Endothelial cell of umbilical vein (primary cell): ENCODE measurements around the gene RPP40. TPM values are rescaled to one million over a fixed set of nuclear protein-coding genes. Genes with fewer than 3 reads are reported as not detected.

Experiments used
- BruUV-seq: library from RNA; stranded (reverse); fragments of 400-500 nt; replicated peaks from 2 replicates; lab custom pipeline; 2021; lab: Mats Ljungman, UMichigan
- CTCF ChIA-PET: fragments of 300-600, 350-600 bp; sonication (Branson Sonifier 250); formaldehyde crosslinking; loops from one replicate; lab custom pipeline; 2021; ENCODE audit warnings: antibody characterized with exemption, inconsistent platforms; lab: Charles Lee
- POLR2A ChIA-PET: fragments of 300-600, 350-600 bp; sonication (Branson Sonifier 250); formaldehyde crosslinking; loops from one replicate; lab custom pipeline; 2021; ENCODE audit warnings: antibody characterized with exemption, inconsistent platforms; lab: Charles Lee
- DNase-seq: peaks from one replicate; pipeline ENCODE4 v3.0.0-alpha.2; 2011; ENCODE audit warnings: low read depth, low spot score
- FAIRE-seq: peaks from 2 replicates; lab custom pipeline; 2011; peaks lifted over from hg19 to GRCh38; lab: Jason Lieb, UNC
- H2AFZ ChIP-seq: 2 replicates; pipeline ENCODE4 v1.6.0; 2012; ENCODE audit warnings: low read depth, low read length, control low read depth, inconsistent platforms
- H3K27ac ChIP-seq: 2 replicates; pipeline ENCODE4 v1.5.1; 2011; ENCODE audit warnings: low read depth, mild to moderate bottlenecking, control low read depth, low read length, moderate library complexity; ENCODE audit not compliant: insufficient read depth
- H3K27me3 ChIP-seq, 2 experiments: 2 replicates each; pipeline versions ENCODE4 v1.6.0 to v1.6.1; 2011; ENCODE audit warnings: low read length in 2 of 2, mixed read lengths in 1 of 2; ENCODE audit not compliant: control insufficient read depth in 2 of 2, insufficient read depth in 2 of 2
- H3K36me3 ChIP-seq, 2 experiments: 2 replicates in 1 of 2; 3 replicates in 1 of 2; pipeline ENCODE4 v1.5.1; 2011; ENCODE audit warnings: low read length in 2 of 2, mild to moderate bottlenecking in 1 of 2, moderate library complexity in 1 of 2; ENCODE audit not compliant: control insufficient read depth in 2 of 2, insufficient read depth in 2 of 2; ENCODE audit errors: extremely low read depth in 1 of 2
- H3K4me1 ChIP-seq: 3 replicates; pipeline ENCODE4 v1.5.1; 2011; ENCODE audit warnings: mild to moderate bottlenecking, low read length; ENCODE audit not compliant: control insufficient read depth, insufficient read depth; ENCODE audit errors: extremely low read depth
- H3K4me2 ChIP-seq: 2 replicates; pipeline ENCODE4 v1.6.1; 2011; ENCODE audit warnings: low read length, control low read depth, mixed read lengths; ENCODE audit not compliant: insufficient read depth
- H3K4me3 ChIP-seq, 3 experiments: fragments of 200-600 bp in 1 of 3; sonication (generic), shearing (Covaris generic) in 1 of 3; replicated peaks in 1 of 3; 2 replicates each; pipeline ENCODE4 v1.5.1; 2011 to 2016; ENCODE audit warnings: control low read depth in 3 of 3, low read length in 3 of 3, mild to moderate bottlenecking in 2 of 3, inconsistent platforms in 1 of 3, low read depth in 1 of 3, moderate library complexity in 1 of 3; ENCODE audit not compliant: insufficient read depth in 1 of 3
- H3K79me2 ChIP-seq: 2 replicates; pipeline ENCODE4 v1.6.0; 2012; ENCODE audit warnings: low read length, inconsistent platforms; ENCODE audit not compliant: control insufficient read depth, insufficient read depth
- H3K9ac ChIP-seq: replicated peaks from 2 replicates; pipeline ENCODE3; 2011; ENCODE audit warnings: low read length, control low read depth; ENCODE audit not compliant: insufficient read depth; ENCODE audit errors: extremely low read depth
- H3K9me1 ChIP-seq: replicated peaks from 3 replicates; pipeline ENCODE4 v1.6.0; 2011; ENCODE audit warnings: mild to moderate bottlenecking, low read length; ENCODE audit not compliant: control insufficient read depth, insufficient read depth; ENCODE audit errors: extremely low read depth
- H3K9me3 ChIP-seq: replicated peaks from 2 replicates; pipeline ENCODE4 v1.5.1; 2012; ENCODE audit warnings: low read length, inconsistent platforms; ENCODE audit not compliant: control insufficient read depth, insufficient read depth
- H4K20me1 ChIP-seq: replicated peaks from 2 replicates; pipeline ENCODE3; 2011; ENCODE audit warnings: mild to moderate bottlenecking, low read length; ENCODE audit not compliant: control insufficient read depth, insufficient read depth; ENCODE audit errors: extremely low read depth
- EZH2 ChIP-seq: IDR thresholded peaks from 2 replicates; pipeline ENCODE4 v1.6.1; 2012; ENCODE audit warnings: borderline replicate concordance, low read depth, mild to moderate bottlenecking, moderate library complexity, low read length, inconsistent platforms; ENCODE audit not compliant: severe bottlenecking
- FOS ChIP-seq: IDR thresholded peaks from 2 replicates; pipeline ENCODE4 v1.6.1; 2011; ENCODE audit warnings: mild to moderate bottlenecking, low read length, moderate library complexity, borderline replicate concordance; ENCODE audit not compliant: insufficient read depth
- GATA2 ChIP-seq: IDR thresholded peaks from 2 replicates; pipeline ENCODE4 v1.7.0; 2011; ENCODE audit warnings: low read depth, mild to moderate bottlenecking, moderate library complexity, mixed read lengths, low read length; ENCODE audit not compliant: insufficient read length, insufficient read depth
- JUN ChIP-seq: IDR thresholded peaks from 2 replicates; pipeline ENCODE4 v1.6.1; 2011; ENCODE audit warnings: borderline replicate concordance, low read depth; ENCODE audit not compliant: insufficient read length, insufficient read depth
- MYC ChIP-seq: IDR thresholded peaks from one replicate; pipeline ENCODE4 v1.6.1; 2011; ENCODE audit warnings: mild to moderate bottlenecking, low read depth, low read length
- POLR2A ChIP-seq: IDR thresholded peaks from 2 replicates; pipeline ENCODE4 v1.6.1; 2012; ENCODE audit warnings: low read depth, mild to moderate bottlenecking, control low read depth, low read length
- POLR2AphosphoS5 ChIP-seq: IDR thresholded peaks from 2 replicates; pipeline ENCODE4 v1.6.1; 2012; ENCODE audit warnings: low read depth, mild to moderate bottlenecking, control low read depth, low read length, moderate library complexity; ENCODE audit not compliant: insufficient read depth
- dilution Hi-C: fragments of 300-500 bp; cut with MboI; formaldehyde crosslinking; loops from one replicate; pipeline ENCODE4 v1.15.0; 2019; ENCODE audit warnings: low sequenced_read_pairs; ENCODE audit not compliant: extremely low pct_ligation_motif_present
- intact Hi-C: fragments of 100-400 bp; cut with micrococcal nuclease; formaldehyde crosslinking; loops from one replicate; pipeline ENCODE4 v1.10.0; 2022
- polyA plus RNA-seq, 4 experiments: library from polyadenylated mRNA; depleted of rRNA in 3 of 4; stranded (reverse) in 3 of 4; unstranded in 1 of 4; fragments of >200 nt; gene quantifications; 2 replicates each; pipeline versions ENCODE4 v1.2.1 to v1.2.3, GENCODE V29; 2011 to 2012; ENCODE audit warnings: missing spikeins in 1 of 4
- total RNA-seq: library from RNA; stranded (reverse); gene quantifications from 2 replicates; pipeline ENCODE4 v1.2.3, GENCODE V29; 2021
- TF ChIP-seq, protein P1 (sequence below): IDR thresholded peaks from 2 replicates; pipeline ENCODE4 v1.6.1; 2011; ENCODE audit not compliant: insufficient read depth, insufficient read length
- TF ChIP-seq, protein P2 (sequence below), 2 donors: IDR thresholded peaks; 1 replicate in 1 of 2; 2 replicates in 1 of 2; pipeline ENCODE4 v1.5.1; 2011; ENCODE audit warnings: low read length in 2 of 2, mild to moderate bottlenecking in 2 of 2, moderate library complexity in 2 of 2, control low read depth in 1 of 2, inconsistent platforms in 1 of 2, low read depth in 1 of 2; ENCODE audit not compliant: insufficient read depth in 1 of 2; ENCODE audit errors: extremely low read depth in 1 of 2

Gene RPP40
- total and polyA plus RNA-seq, 2 donors (not counting 3 experiments of a cell fraction or from before 2014, with no cell fraction given), result 10.2 to 15.3 TPM

DNA sequence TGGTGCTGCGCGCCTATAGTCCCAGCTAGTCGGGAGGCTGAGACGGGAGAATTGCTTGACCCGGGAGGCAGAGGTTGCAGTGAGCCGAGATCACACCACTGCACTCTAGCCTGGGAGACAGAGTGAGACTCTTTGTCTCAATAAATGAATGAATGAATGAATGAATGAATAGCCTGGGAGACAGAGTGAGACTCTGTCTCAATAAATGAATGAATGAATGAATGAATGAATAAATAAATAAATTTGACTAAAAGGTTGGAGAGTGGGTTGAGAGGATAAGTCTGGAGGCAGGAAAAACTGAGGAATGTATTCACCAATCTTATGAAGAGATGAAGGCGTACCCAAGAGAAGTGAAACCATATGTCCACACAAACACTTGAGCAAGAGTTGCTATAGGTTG is 24.5 kb upstream of the RPP40 start:
- no peak overlapping the region for H3K4me2 ChIP-seq
- TF ChIP-seq POLR2A, result no peak
- TF ChIP-seq MYC, result no peak
- TF ChIP-seq, protein P1, sequence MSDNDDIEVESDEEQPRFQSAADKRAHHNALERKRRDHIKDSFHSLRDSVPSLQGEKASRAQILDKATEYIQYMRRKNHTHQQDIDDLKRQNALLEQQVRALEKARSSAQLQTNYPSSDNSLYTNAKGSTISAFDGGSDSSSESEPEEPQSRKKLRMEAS, result no peak
- H3K27ac ChIP-seq, result no peak overlapping the region
- no peaks in the 10 kb centered on the region for H4K20me1 ChIP-seq
- H3K36me3 ChIP-seq, result no peaks in the 10 kb centered on the region
- H3K9me3 ChIP-seq, result no peaks in the 10 kb centered on the region
- intact Hi-C loops (no loop called here), dilution Hi-C loops (no loop called here)
- H3K9ac ChIP-seq, result no peak overlapping the region
- H3K4me1 ChIP-seq, result peaks cover 7% of the 10 kb centered on the region
- POLR2A ChIA-PET, result no interaction called here
- BruUV-seq, result no TSS peak
- no peak for DNase-seq
- H3K4me3 ChIP-seq, result no peak overlapping the region
- H2AFZ ChIP-seq, result no peak overlapping the region
- no peaks in the 10 kb centered on the region for H3K79me2 ChIP-seq
- CTCF ChIA-PET, result no interaction called here
- H3K9me1 ChIP-seq, result no peaks in the 10 kb centered on the region
- FAIRE-seq, result no peak
- H3K27me3 ChIP-seq, result no peaks in the 10 kb centered on the region

DNA sequence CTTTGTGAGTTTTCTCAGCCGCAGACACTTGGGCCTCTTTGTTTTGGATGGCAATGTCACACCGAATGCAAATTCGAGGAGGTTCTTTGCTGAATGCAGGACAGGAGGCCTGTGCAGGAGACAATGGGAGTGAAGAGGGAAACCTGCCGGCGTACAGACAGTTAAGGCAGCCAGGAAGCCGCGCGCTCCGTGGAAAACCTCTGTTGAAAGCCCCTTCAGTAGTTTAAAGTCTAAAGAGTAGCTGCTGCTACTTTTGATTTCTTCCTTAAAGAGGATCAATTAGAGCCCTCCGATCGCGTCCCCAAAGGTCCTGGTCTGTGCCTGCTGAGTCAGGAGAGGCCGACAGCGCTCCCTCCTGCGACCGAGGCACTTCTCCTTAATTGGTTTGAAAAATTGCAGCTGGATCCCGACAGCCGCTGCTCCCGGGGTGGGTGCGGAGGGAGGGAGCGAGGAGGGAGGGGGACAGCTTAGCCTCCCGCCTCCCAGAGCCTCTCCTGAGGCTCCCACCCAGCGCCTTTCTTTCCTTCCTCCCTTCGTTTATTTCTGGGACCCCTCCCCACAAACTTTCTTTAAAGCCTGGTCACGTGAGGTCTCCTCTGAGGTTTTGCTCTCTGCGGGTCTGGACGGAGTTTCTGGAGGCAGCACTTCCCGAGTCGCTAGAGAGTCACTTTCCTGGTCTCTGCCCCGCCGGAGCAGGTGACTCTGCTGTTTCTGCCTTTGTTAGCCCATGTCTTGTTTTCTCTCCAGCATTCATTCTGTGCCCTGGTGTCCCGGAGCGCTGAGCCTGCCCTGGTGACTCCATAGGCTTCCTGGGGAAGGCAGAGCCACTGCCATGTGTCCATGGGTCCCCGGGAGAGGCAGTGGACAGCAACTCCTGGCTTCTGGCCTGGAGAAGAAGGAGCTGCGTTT is 22.3 kb upstream of the RPP40 start:
- H3K36me3 ChIP-seq, result no peaks in the 10 kb centered on the region
- intact Hi-C loops, result loop anchor here (1.0 kb wide), 2 partner anchors 22 to 713 kb away; partner anchors contain the start of gene RPP40
- peak overlapping the region; percentile 16 for H3K27ac ChIP-seq
- DNase-seq (peak; percentile 61), FAIRE-seq (peak; percentile 83)
- no peaks in the 10 kb centered on the region for H3K9me3 ChIP-seq
- ChIA-PET POLR2A (no interaction called here), CTCF (interaction anchor here (0.7 to 1.5 kb wide), 4 partner anchors 15 to 31 kb away, joined by 3 to 6 read pairs (median 3); partner anchors contain the start of gene RPP40)
- no peaks in the 10 kb centered on the region for H3K79me2 ChIP-seq
- dilution Hi-C loops, result no loop called here
- no peaks in the 10 kb centered on the region for H4K20me1 ChIP-seq
- peaks cover 7% of the 10 kb centered on the region for H3K4me1 ChIP-seq
- no TSS peak for BruUV-seq
- H2AFZ ChIP-seq, result peak overlapping the region; percentile 97
- peak overlapping the region; percentile 68 for H3K9ac ChIP-seq
- H3K9me1 ChIP-seq, result no peaks in the 10 kb centered on the region
- TF ChIP-seq, protein P1, result no peak
- no peak for TF ChIP-seq POLR2AphosphoS5
- TF ChIP-seq, protein P2, sequence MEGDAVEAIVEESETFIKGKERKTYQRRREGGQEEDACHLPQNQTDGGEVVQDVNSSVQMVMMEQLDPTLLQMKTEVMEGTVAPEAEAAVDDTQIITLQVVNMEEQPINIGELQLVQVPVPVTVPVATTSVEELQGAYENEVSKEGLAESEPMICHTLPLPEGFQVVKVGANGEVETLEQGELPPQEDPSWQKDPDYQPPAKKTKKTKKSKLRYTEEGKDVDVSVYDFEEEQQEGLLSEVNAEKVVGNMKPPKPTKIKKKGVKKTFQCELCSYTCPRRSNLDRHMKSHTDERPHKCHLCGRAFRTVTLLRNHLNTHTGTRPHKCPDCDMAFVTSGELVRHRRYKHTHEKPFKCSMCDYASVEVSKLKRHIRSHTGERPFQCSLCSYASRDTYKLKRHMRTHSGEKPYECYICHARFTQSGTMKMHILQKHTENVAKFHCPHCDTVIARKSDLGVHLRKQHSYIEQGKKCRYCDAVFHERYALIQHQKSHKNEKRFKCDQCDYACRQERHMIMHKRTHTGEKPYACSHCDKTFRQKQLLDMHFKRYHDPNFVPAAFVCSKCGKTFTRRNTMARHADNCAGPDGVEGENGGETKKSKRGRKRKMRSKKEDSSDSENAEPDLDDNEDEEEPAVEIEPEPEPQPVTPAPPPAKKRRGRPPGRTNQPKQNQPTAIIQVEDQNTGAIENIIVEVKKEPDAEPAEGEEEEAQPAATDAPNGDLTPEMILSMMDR (IDR thresholded peaks at IDR 0.05; ENCODE audit: extremely low read depth in 1 of 2, insufficient read depth in 1 of 2, low read depth in 1 of 2, low read length in 2 of 2), result no peak
- TF ChIP-seq MYC, result no peak
- no peak for TF ChIP-seq JUN
- no peak for TF ChIP-seq POLR2A
- no peak for TF ChIP-seq FOS
- no peak for TF ChIP-seq EZH2
- TF ChIP-seq GATA2, result no peak
- peak overlapping the region; percentile 87 for H3K4me2 ChIP-seq
- H3K4me3 ChIP-seq, result peak overlapping the region; percentile 36 to 70 (median 61)
- no peaks in the 10 kb centered on the region for H3K27me3 ChIP-seq
